AG08395 (cell line): ENCODE measurements around the gene DCAF15.

Experiments
- DNase-seq: peaks from one replicate; pipeline ENCODE4 v3.0.0; 2012; ENCODE audit warnings: mixed read lengths, low spot score

The DCAF15 gene

GRCh38 chr19:13976446-13976845 lies 24.1 kb downstream of the DCAF15 start:
- DNase-seq, result no peak

- DNase-seq, result no peak
Observed at GRCh38 chr19:13977803-13978202, 25.5 kb downstream of the DCAF15 start.

- DNase-seq, result peak; percentile 58
Observed at GRCh38 chr19:13978351-13979243, 26.3 kb downstream of the DCAF15 start.

- DNase-seq, result no peak
Observed at GRCh38 chr19:13979244-13979615, 26.9 kb downstream of the DCAF15 start.

- no peak for DNase-seq
Observed at GRCh38 chr19:13979686-13980085, 27.4 kb downstream of the DCAF15 start.

- no peak for DNase-seq
Observed at GRCh38 chr19:13980340-13980739, 28.0 kb downstream of the DCAF15 start.

GRCh38 chr19:13981021-13981420 lies 28.7 kb downstream of the DCAF15 start:
- no peak for DNase-seq

GRCh38 chr19:13981467-13981866 lies 29.2 kb downstream of the DCAF15 start:
- no peak for DNase-seq

- no peak for DNase-seq
Observed at GRCh38 chr19:13981988-13982501, 29.7 kb downstream of the DCAF15 start.

GRCh38 chr19:13982773-13983172 lies 30.5 kb downstream of the DCAF15 start:
- DNase-seq, result no peak

- DNase-seq, result no peak
Observed at GRCh38 chr19:13983213-13983889, 31.0 kb downstream of the DCAF15 start.

GRCh38 chr19:13984186-13984585 lies 31.9 kb downstream of the DCAF15 start:
- DNase-seq, result no peak

- DNase-seq, result no peak
Observed at GRCh38 chr19:13984875-13985741, 32.8 kb downstream of the DCAF15 start.

GRCh38 chr19:13985771-13986347 lies 33.5 kb downstream of the DCAF15 start:
- DNase-seq, result no peak

- DNase-seq, result peak; percentile 98
Observed at GRCh38 chr19:13986348-13986904, 34.1 kb downstream of the DCAF15 start.

- no peak for DNase-seq
Observed at GRCh38 chr19:13987101-13987890, 35.0 kb downstream of the DCAF15 start.

- no peak for DNase-seq
Observed at GRCh38 chr19:13989487-13989886, 37.2 kb downstream of the DCAF15 start.

- no peak for DNase-seq
Observed at GRCh38 chr19:13990085-13990484, 37.8 kb downstream of the DCAF15 start.

GRCh38 chr19:13992025-13992424 lies 39.7 kb downstream of the DCAF15 start:
- no peak for DNase-seq

GRCh38 chr19:13993590-13994300 lies 41.4 kb downstream of the DCAF15 start:
- DNase-seq, result no peak
